ENCODE results near the gene TGFBR3.

GRCh38 chr1:91766883-91767282, 119.1 kb downstream of the TGFBR3 start:
- TF ChIP-seq POLR2AphosphoS5 (IDR thresholded peaks at IDR 0.05; ENCODE audit: low read depth, low read length) (no peak), POLR2A (IDR thresholded peaks at IDR 0.05; ENCODE audit: low read depth, low read length) (no peak), TAF1 (IDR thresholded peaks at IDR 0.05; ENCODE audit: borderline replicate concordance, low read depth, low read length) (no peak)
